Muscle of leg (tissue), 11 donors: ENCODE results near the gene NAMPT. TPM values are rescaled to one million over a fixed set of nuclear protein-coding genes. Genes with fewer than 3 reads are reported as not detected.
A peak's percentile ranks its signal among the peaks of the same experiment; 100 is the strongest.
"Not testable (repeated sequence)": the region's sequence is repeated elsewhere in the genome, so short reads cannot be mapped to it uniquely, and the experiment has no call there.

ENCODE experiments used
- DNase-seq: peaks from one replicate; pipeline ENCODE4 v3.0.0; 2013
- H3K27ac ChIP-seq: one replicate; pipeline ENCODE4 v1.5.1; 2013; ENCODE audit warnings: mild to moderate bottlenecking, low read length, control low read depth
- H3K27me3 ChIP-seq: one replicate; pipeline ENCODE4 v1.6.1; 2013; ENCODE audit warnings: low read length; ENCODE audit not compliant: control insufficient read depth, insufficient read depth
- H3K36me3 ChIP-seq: one replicate; pipeline ENCODE4 v1.6.1; 2013; ENCODE audit warnings: low read length; ENCODE audit not compliant: control insufficient read depth, insufficient read depth
- H3K4me1 ChIP-seq: one replicate; pipeline ENCODE4 v1.6.1; 2013; ENCODE audit warnings: low read length; ENCODE audit not compliant: control insufficient read depth, insufficient read depth
- H3K4me3 ChIP-seq: one replicate; pipeline ENCODE4 v1.5.1; 2013; ENCODE audit warnings: low read length, control low read depth
- H3K9me3 ChIP-seq: replicated peaks from 2 replicates; pipeline ENCODE4 v1.6.1; 2013; ENCODE audit warnings: low read depth, low read length; ENCODE audit not compliant: control insufficient read depth
- WGBS: methylation state at CpG from one replicate; pipeline ENCODE4 v1.1.5; 2013; ENCODE audit warnings: missing lambda C conversion rate; ENCODE audit not compliant: insufficient coverage; 5-methylcytosine and 5-hydroxymethylcytosine counted together
- polyA plus RNA-seq, 8 donors: library from polyadenylated mRNA; unstranded; fragments of 120-200 nt; gene quantifications; one replicate each; pipeline versions ENCODE4 v1.2.1 to v1.2.3, GENCODE V29; 2013; ENCODE audit warnings: inconsistent platforms in 1 of 8, low replicate concordance in 1 of 8; ENCODE audit not compliant: insufficient read length in 8 of 8, insufficient read depth in 1 of 8
- total RNA-seq: library from RNA; stranded (reverse); fragments of 120-200 nt; gene quantifications from one replicate; pipeline ENCODE4 v1.2.4, GENCODE V29; 2013

Gene NAMPT
- total and polyA plus RNA-seq, 9 donors: 13.7 to 24.7 (median 17.3) TPM

- 83% methylated on average over 9 of the region's 9 CpGs for WGBS
- H3K27ac ChIP-seq, H3K4me3 ChIP-seq, H3K27me3 ChIP-seq, H3K9me3 ChIP-seq, H3K36me3 ChIP-seq, H3K4me1 ChIP-seq, DNase-seq: not testable (repeated sequence)
Observed at GRCh38 chr7:106320254-106320770, 35.5 kb upstream of the NAMPT start.

DNA sequence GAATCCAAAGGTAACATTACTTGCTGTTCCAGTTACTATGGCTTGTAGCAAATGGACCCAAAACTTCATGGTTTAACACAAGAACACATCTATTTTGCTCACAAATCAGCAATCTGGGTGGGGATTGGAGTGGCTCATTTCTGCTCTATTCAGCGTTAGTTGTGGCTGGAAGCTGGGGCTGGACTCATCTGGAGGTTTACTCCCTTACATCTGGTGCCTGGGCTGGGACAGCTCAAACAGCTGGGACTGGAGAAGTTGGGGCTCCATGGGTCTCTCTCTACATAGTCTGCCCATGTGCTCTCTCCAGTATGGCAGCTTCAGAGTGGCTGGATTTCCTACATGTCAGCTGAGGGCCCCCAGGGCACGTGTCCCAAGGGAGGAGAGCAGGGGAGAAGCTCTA lies 33.7 kb upstream of the NAMPT start:
- H3K9me3 ChIP-seq: peaks cover 2% of the 10 kb centered on the region
- no peaks in the 10 kb centered on the region for H3K27me3 ChIP-seq
- no peak for DNase-seq
- no peaks in the 10 kb centered on the region for H3K4me1 ChIP-seq
- WGBS: 60% methylated on average over 1 of the region's 2 CpGs
- H3K36me3 ChIP-seq: no peaks in the 10 kb centered on the region
- no peak overlapping the region for H3K27ac ChIP-seq
- H3K4me3 ChIP-seq: no peak overlapping the region

GRCh38 chr7:106317971-106318370 lies 33.2 kb upstream of the NAMPT start:
- Histone ChIP-seq H3K9me3 (peaks cover 2% of the 10 kb centered on the region), H3K4me1 (no peaks in the 10 kb centered on the region), H3K27me3 (no peaks in the 10 kb centered on the region), H3K4me3 (no peak overlapping the region), H3K27ac (no peak overlapping the region), H3K36me3 (no peaks in the 10 kb centered on the region)
- WGBS: 65% methylated on average over 5 of the region's 5 CpGs
- no peak for DNase-seq

DNA sequence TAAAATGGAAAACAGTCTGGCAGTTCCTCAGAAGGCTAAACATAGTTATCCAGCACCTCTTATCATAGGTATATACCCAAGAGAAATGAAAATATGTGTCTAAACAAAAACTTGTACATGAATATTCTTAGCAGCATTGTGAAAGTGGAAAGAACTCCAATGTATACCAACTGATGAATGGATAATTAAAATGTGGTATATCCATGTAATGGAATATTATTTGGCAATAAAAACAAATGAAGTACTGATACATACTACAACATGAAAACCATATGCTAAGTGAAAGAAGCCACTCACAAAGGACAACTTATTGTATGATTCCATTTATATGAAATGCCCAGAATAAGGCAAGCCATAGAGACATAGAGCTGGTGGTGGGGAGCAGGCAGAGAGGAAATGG lies 32.2 kb upstream of the NAMPT start:
- H3K36me3 ChIP-seq: no peaks in the 10 kb centered on the region

GRCh38 chr7:106314875-106315274 lies 30.1 kb upstream of the NAMPT start:
- no peak for DNase-seq
- Histone ChIP-seq H3K27me3 (no peaks in the 10 kb centered on the region), H3K27ac (no peak overlapping the region), H3K4me3 (no peak overlapping the region), H3K36me3 (no peaks in the 10 kb centered on the region), H3K4me1 (no peaks in the 10 kb centered on the region), H3K9me3 (no peaks in the 10 kb centered on the region)
- WGBS: no CpG with 5 or more reads among the region's 2 CpGs

More for the DNA sequence above, 32.2 kb upstream of the NAMPT start:
- H3K4me3 ChIP-seq: no peak overlapping the region
- H3K27me3 ChIP-seq: no peaks in the 10 kb centered on the region
- DNase-seq: no peak
- no peak overlapping the region for H3K27ac ChIP-seq
- no peaks in the 10 kb centered on the region for H3K4me1 ChIP-seq
- H3K9me3 ChIP-seq: peaks cover 2% of the 10 kb centered on the region

DNA sequence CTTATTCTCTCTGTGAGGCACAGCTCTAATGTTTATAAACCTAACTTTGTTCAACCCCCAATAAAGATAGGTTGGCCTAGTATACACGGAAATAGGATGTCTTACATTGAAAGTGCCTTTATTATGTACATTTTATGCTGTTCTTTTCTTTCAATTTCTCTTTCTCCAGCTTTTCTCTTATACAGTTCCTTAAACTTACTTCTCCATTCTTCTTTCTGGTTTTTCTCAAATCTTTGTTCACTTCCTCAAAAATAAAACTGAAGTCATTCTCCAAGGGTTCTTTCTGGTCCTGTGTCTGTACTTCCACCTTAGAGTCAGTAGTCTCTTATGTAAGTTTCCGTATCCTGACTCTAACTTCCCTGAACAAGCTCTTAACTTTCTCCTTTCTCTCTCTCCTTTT lies 29.2 kb upstream of the NAMPT start:
- H3K36me3 ChIP-seq: no peaks in the 10 kb centered on the region
- no peak overlapping the region for H3K4me3 ChIP-seq
- no CpG with 5 or more reads among the region's 2 CpGs for WGBS
- H3K27ac ChIP-seq: peak overlapping the region; percentile 10
- no peaks in the 10 kb centered on the region for H3K4me1 ChIP-seq
- H3K27me3 ChIP-seq: no peaks in the 10 kb centered on the region
- peak; percentile 73 for DNase-seq
- no peaks in the 10 kb centered on the region for H3K9me3 ChIP-seq

- Histone ChIP-seq H3K27me3 (no peaks in the 10 kb centered on the region), H3K27ac (peak overlapping the region; percentile 10), H3K9me3 (no peaks in the 10 kb centered on the region), H3K4me3 (no peak overlapping the region), H3K4me1 (no peaks in the 10 kb centered on the region), H3K36me3 (no peaks in the 10 kb centered on the region)
- DNase-seq: no peak
- WGBS: 100% methylated on average over 1 of the region's 2 CpGs
Observed at GRCh38 chr7:106313456-106313901, 28.7 kb upstream of the NAMPT start.

- Histone ChIP-seq H3K27me3 (no peaks in the 10 kb centered on the region), H3K36me3 (no peaks in the 10 kb centered on the region), H3K27ac (no peak overlapping the region), H3K4me1 (no peaks in the 10 kb centered on the region), H3K9me3 (no peaks in the 10 kb centered on the region), H3K4me3 (no peak overlapping the region)
- no CpG with 5 or more reads among the region's 2 CpGs for WGBS
- no peak for DNase-seq
Observed at GRCh38 chr7:106312906-106313305, 28.1 kb upstream of the NAMPT start.

GRCh38 chr7:106312099-106312871 lies 27.5 kb upstream of the NAMPT start:
- Histone ChIP-seq H3K36me3 (no peaks in the 10 kb centered on the region), H3K27me3 (no peaks in the 10 kb centered on the region), H3K4me1 (no peaks in the 10 kb centered on the region), H3K9me3 (no peaks in the 10 kb centered on the region), H3K27ac (no peak overlapping the region), H3K4me3 (no peak overlapping the region)
- 92% methylated on average over 1 of the region's 4 CpGs for WGBS
- DNase-seq: no peak

DNA sequence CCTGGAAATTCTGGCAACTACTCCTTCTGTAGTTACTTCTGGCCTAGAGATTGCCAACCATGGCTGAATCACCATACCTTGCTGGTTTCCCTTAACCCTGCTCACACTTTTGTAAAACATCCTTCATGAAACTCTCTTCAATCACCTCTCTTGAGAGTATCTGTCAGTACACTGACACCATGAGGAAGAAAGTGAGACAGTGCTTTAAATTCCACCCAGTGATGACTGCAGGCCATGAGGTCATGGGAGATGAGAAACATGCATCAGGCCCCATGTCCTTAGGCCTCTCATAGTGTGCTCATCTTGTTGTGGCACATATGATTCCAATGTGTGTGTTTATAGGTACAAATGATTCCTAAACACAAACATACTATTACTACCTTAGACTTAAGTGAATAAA lies 24.6 kb upstream of the NAMPT start:
- H3K36me3 ChIP-seq: no peaks in the 10 kb centered on the region
- no peak overlapping the region for H3K4me3 ChIP-seq
- H3K27ac ChIP-seq: no peak overlapping the region
- H3K4me1 ChIP-seq: no peaks in the 10 kb centered on the region
- no peak for DNase-seq
- no peaks in the 10 kb centered on the region for H3K27me3 ChIP-seq
- no peaks in the 10 kb centered on the region for H3K9me3 ChIP-seq

DNA sequence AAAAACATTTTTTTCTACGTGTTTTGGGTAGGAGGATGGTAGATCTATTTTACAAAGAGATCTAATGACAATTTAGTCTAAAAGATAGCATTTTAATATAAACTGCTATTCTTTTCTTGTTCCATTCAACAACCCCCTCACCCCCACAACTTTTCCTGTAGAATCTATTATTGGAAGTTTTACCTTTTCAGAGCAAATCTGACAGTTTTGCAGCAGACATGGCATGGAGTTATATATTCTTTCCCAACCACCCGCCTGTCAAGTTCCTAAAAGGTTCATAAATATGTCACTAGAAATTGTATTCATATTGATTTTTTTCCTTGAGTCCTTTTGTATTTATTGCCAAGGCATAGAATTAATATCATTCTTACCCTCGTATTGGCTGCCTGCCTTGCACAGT lies 21.5 kb upstream of the NAMPT start:
- no peaks in the 10 kb centered on the region for H3K4me1 ChIP-seq
- H3K27me3 ChIP-seq: no peaks in the 10 kb centered on the region
- WGBS: no CpG with 5 or more reads among the region's 3 CpGs
- no peak overlapping the region for H3K27ac ChIP-seq
- no peaks in the 10 kb centered on the region for H3K9me3 ChIP-seq
- no peak overlapping the region for H3K4me3 ChIP-seq
- H3K36me3 ChIP-seq: no peaks in the 10 kb centered on the region
- DNase-seq: no peak
